Measurements from ENCODE around the gene TOR4A.

- TF ChIP-seq POLR2A (IDR thresholded peaks at IDR 0.05; ENCODE audit: low read depth, low read length) (peak; percentile 99), POLR2AphosphoS5 (IDR thresholded peaks at IDR 0.05; ENCODE audit: low read depth, low read length) (peak; percentile 99), TAF1 (IDR thresholded peaks at IDR 0.05; ENCODE audit: low read depth, low read length) (peak; percentile 99)
These were observed 36.6 kb upstream of the TOR4A start, which contains the start of gene TUBB4B for GRCh38 chr9:137240841-137241489.

All from GM12891 (cell line).